OCI-LY1 (cell line): ENCODE data around the gene ECSIT.

ENCODE experiments used
- H2AFZ ChIP-seq: fragments of 200-600 bp; sonication (generic), shearing (Covaris generic); 2 replicates; pipeline ENCODE4 v1.6.0; 2014; ENCODE audit warnings: antibody characterized with exemption, mild to moderate bottlenecking, low read length
- H3F3A ChIP-seq: fragments of 200-600 bp; sonication (generic), shearing (Covaris generic); 2 replicates; pipeline ENCODE4 v1.6.0; 2014; ENCODE audit warnings: mild to moderate bottlenecking, antibody characterized with exemption, low read length, moderate library complexity; ENCODE audit not compliant: insufficient read depth
- H3K27ac ChIP-seq: fragments of 200-600 bp; sonication (generic); 2 replicates; pipeline ENCODE4 v1.5.1; 2014; ENCODE audit warnings: low read length, mixed run types, mild to moderate bottlenecking, low read depth; ENCODE audit not compliant: poor library complexity, severe bottlenecking
- H3K27me3 ChIP-seq: fragments of 200-600 bp; sonication (generic); 2 replicates; pipeline ENCODE4 v1.6.0; 2014; ENCODE audit warnings: antibody characterized with exemption, mild to moderate bottlenecking, low read length, moderate library complexity; ENCODE audit not compliant: insufficient read depth
- H3K36me3 ChIP-seq: fragments of 200-600 bp; sonication (generic); 2 replicates; pipeline ENCODE4 v1.6.1; 2014; ENCODE audit warnings: mild to moderate bottlenecking, antibody characterized with exemption, low read length, moderate library complexity, mixed read lengths; ENCODE audit not compliant: insufficient read depth
- H3K4me1 ChIP-seq: fragments of 200-600 bp; sonication (generic); 2 replicates; pipeline ENCODE4 v1.5.1; 2014; ENCODE audit warnings: mild to moderate bottlenecking, low read length, moderate library complexity; ENCODE audit not compliant: insufficient read depth, severe bottlenecking
- H3K4me2 ChIP-seq: fragments of 200-600 bp; sonication (generic), shearing (Covaris generic); 2 replicates; pipeline ENCODE4 v1.6.1; 2014; ENCODE audit warnings: low read length
- H3K4me3 ChIP-seq: fragments of 200-600 bp; sonication (generic); 2 replicates; pipeline ENCODE4 v1.5.1; 2014; ENCODE audit warnings: low read length, low read depth, mild to moderate bottlenecking, mixed read lengths; ENCODE audit not compliant: poor library complexity, severe bottlenecking
- H3K79me2 ChIP-seq: fragments of 200-600 bp; shearing (Covaris generic); 2 replicates; pipeline ENCODE4 v1.6.1; 2016; ENCODE audit warnings: mixed run types, low read length, mixed read lengths; ENCODE audit not compliant: insufficient read depth
- H3K9ac ChIP-seq: fragments of 200-600 bp; sonication (generic), shearing (Covaris generic); 2 replicates; pipeline ENCODE4 v1.6.1; 2014; ENCODE audit warnings: mild to moderate bottlenecking, low read length, mixed read lengths
- H3K9me2 ChIP-seq: fragments of 200-600 bp; sonication (generic), shearing (Covaris generic); 2 replicates; pipeline ENCODE4 v1.6.1; 2014; ENCODE audit warnings: low read depth, mild to moderate bottlenecking, low read length, mixed read lengths
- H3K9me3 ChIP-seq: fragments of 200-600 bp; shearing (Covaris generic); 2 replicates; pipeline ENCODE4 v1.6.1; 2014; ENCODE audit warnings: low read length, mixed read lengths
- H4K20me1 ChIP-seq: fragments of 200-600 bp; sonication (generic), shearing (Covaris generic); 2 replicates; pipeline ENCODE4 v1.6.0; 2016; ENCODE audit warnings: mild to moderate bottlenecking, low read length; ENCODE audit not compliant: insufficient read depth
- CTCF ChIP-seq: fragments of 200-600 bp; sonication (generic), shearing (Covaris generic); IDR thresholded peaks from 2 replicates; pipeline ENCODE4 v1.5.1; 2017; ENCODE audit warnings: mild to moderate bottlenecking, antibody characterized with exemption, low read length, moderate library complexity, mixed read lengths
- EZH2 ChIP-seq: fragments of 200-600 bp; sonication (generic), shearing (Covaris generic); IDR thresholded peaks from 2 replicates; pipeline ENCODE4 v1.8.0; 2017; ENCODE audit warnings: borderline replicate concordance, mixed run types, mild to moderate bottlenecking, antibody characterized with exemption, low read length, moderate library complexity, mixed read lengths

Gene ECSIT

GRCh38 chr19:11541238-11541637, 12.3 kb upstream of the ECSIT start:
- H2AFZ ChIP-seq: no peak overlapping the region
- H3K4me2 ChIP-seq: no peak overlapping the region
- H3K9me3 ChIP-seq: no peaks in the 10 kb centered on the region
- no peak overlapping the region for H3K4me3 ChIP-seq
- no peaks in the 10 kb centered on the region for H3K79me2 ChIP-seq
- no peak overlapping the region for H3K9ac ChIP-seq
- no peaks in the 10 kb centered on the region for H3F3A ChIP-seq
- H3K4me1 ChIP-seq: no peaks in the 10 kb centered on the region
- no peaks in the 10 kb centered on the region for H4K20me1 ChIP-seq
- no peak overlapping the region for H3K27ac ChIP-seq
- TF ChIP-seq EZH2: no peak
- TF ChIP-seq CTCF: no peak
- no peaks in the 10 kb centered on the region for H3K9me2 ChIP-seq
- no peaks in the 10 kb centered on the region for H3K36me3 ChIP-seq
- peaks cover 4% of the 10 kb centered on the region; the same call in 1 of the 2 replicates for H3K27me3 ChIP-seq

DNA sequence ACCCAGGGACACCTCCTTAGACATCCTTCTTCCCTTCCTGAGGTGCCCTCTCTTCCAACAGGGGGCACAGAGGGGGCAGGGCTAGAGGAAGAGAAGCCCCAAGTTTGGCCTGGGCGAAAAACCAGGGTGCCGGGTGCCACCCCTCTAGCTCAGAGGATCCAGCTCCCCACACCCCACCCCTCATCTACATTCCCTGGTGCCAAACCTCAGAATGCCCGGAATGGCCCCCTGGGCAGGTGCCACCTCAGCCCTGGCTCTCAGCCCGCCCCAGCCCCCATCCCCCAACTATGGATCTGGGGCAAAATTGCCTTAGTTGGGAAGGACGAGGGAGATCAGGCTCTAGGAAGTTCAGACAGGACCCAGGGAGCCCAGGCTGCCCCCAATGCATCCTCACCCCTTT, 11.7 kb upstream of the ECSIT start:
- no peaks in the 10 kb centered on the region for H3K79me2 ChIP-seq
- H3K27ac ChIP-seq: no peak overlapping the region
- H3K27me3 ChIP-seq: peaks cover 4% of the 10 kb centered on the region; the same call in 1 of the 2 replicates
- H3K9me3 ChIP-seq: no peaks in the 10 kb centered on the region
- H3F3A ChIP-seq: no peaks in the 10 kb centered on the region
- no peak overlapping the region for H3K4me2 ChIP-seq
- no peak overlapping the region for H3K4me3 ChIP-seq
- H3K4me1 ChIP-seq: peaks cover 3% of the 10 kb centered on the region
- no peaks in the 10 kb centered on the region for H3K36me3 ChIP-seq
- no peaks in the 10 kb centered on the region for H4K20me1 ChIP-seq
- H2AFZ ChIP-seq: no peak overlapping the region
- no peak overlapping the region for H3K9ac ChIP-seq
- no peak for TF ChIP-seq CTCF
- no peak for TF ChIP-seq EZH2
- no peaks in the 10 kb centered on the region for H3K9me2 ChIP-seq

DNA sequence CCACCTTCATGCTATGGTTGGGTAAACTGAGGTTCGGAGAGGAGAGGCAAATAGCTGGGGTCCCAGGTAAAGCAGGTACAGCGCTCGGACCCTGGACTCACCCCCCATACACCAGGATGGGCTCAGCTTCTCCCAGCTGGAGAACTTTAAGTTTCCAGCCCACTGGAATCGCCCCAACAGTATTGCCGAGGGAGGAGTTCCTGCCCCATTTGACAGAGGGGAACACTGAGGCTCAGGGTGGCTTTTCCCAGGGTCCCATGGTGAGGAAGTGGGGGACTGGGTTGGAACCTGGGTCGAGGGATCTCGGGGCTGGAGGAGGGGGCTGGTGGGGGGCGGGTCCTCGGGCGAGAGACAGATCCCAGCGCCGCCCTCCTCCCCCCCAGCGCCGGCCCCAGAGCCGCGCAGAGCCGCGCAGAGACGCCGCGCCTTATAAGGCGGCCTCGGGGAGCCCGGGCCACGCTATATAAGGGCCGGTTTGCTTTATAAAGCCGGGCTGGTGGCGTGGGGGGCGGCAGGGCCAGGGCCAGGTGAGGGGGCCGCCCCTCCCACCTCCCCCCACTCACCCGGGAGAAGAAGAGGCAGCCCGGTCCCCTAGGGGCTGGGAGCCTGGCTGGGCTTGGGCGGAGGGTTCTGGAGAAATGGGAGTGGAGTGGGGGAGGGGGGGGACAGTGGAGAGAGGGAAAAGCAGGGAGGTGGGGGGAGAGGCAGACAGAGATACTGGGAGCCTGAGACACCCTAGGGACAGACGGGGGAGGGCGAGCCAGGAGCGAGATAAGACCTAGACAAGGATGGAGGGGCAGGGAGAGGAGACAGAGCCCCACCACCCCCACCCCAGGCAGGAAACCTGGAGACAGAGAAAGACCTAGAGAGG, 10.8 kb upstream of the ECSIT start:
- H3K4me3 ChIP-seq: no peak overlapping the region
- no peak overlapping the region for H3K9ac ChIP-seq
- no peaks in the 10 kb centered on the region for H3K9me2 ChIP-seq
- no peak overlapping the region for H3K27ac ChIP-seq
- no peaks in the 10 kb centered on the region for H3K9me3 ChIP-seq
- TF ChIP-seq EZH2: no peak
- no peak for TF ChIP-seq CTCF
- H3F3A ChIP-seq: no peaks in the 10 kb centered on the region
- no peak overlapping the region for H3K4me2 ChIP-seq
- H3K79me2 ChIP-seq: no peaks in the 10 kb centered on the region
- H3K36me3 ChIP-seq: no peaks in the 10 kb centered on the region
- H3K4me1 ChIP-seq: peaks cover 7% of the 10 kb centered on the region
- H3K27me3 ChIP-seq: peaks cover 4% of the 10 kb centered on the region; the same call in 1 of the 2 replicates
- no peaks in the 10 kb centered on the region for H4K20me1 ChIP-seq
- H2AFZ ChIP-seq: no peak overlapping the region
